H9 (cell line): ENCODE data around the gene ZNF214. TPM values are rescaled to one million over a fixed set of nuclear protein-coding genes. Genes with fewer than 3 reads are reported as not detected.

Experiments
- DNase-seq: peaks from one replicate; pipeline ENCODE4 v3.0.0-alpha.2; 2017
- H2AFZ ChIP-seq: one replicate; pipeline ENCODE4 v1.6.1; 2013; ENCODE audit warnings: mild to moderate bottlenecking, low read length, control low read depth, moderate library complexity
- H2AK5ac ChIP-seq: 2 replicates; pipeline ENCODE4 v1.6.1; 2013; ENCODE audit warnings: low read length, control low read depth, mixed read lengths; ENCODE audit not compliant: insufficient read length
- H2BK120ac ChIP-seq: one replicate; pipeline ENCODE4 v1.6.1; 2013; ENCODE audit warnings: low read depth, mild to moderate bottlenecking, low read length, control low read depth, inconsistent platforms; ENCODE audit not compliant: poor library complexity, severe bottlenecking
- H2BK12ac ChIP-seq: 2 replicates; pipeline ENCODE4 v1.6.1; 2013; ENCODE audit warnings: low read length, control low read depth, mixed read lengths, low read depth; ENCODE audit not compliant: insufficient read length
- H2BK15ac ChIP-seq: 2 replicates; pipeline ENCODE4 v1.6.1; 2013; ENCODE audit warnings: low read depth, low read length, control low read depth
- H2BK20ac ChIP-seq: one replicate; pipeline ENCODE4 v1.6.1; 2013; ENCODE audit warnings: low read depth, mild to moderate bottlenecking, low read length, control low read depth, inconsistent platforms; ENCODE audit not compliant: poor library complexity, severe bottlenecking
- H2BK5ac ChIP-seq: 2 replicates; pipeline ENCODE4 v1.6.1; 2013; ENCODE audit warnings: low read length, control low read depth, mixed read lengths; ENCODE audit not compliant: insufficient read length
- H3K14ac ChIP-seq: 2 replicates; pipeline ENCODE4 v1.6.1; 2013; ENCODE audit warnings: low read length, control low read depth; ENCODE audit not compliant: insufficient read depth
- H3K18ac ChIP-seq: 2 replicates; pipeline ENCODE4 v1.6.1; 2013; ENCODE audit warnings: low read depth, mild to moderate bottlenecking, mixed read lengths, low read length, control low read depth; ENCODE audit not compliant: insufficient read length
- H3K23ac ChIP-seq: 2 replicates; pipeline ENCODE4 v1.6.1; 2013; ENCODE audit warnings: low read length, control low read depth, mixed read lengths, low read depth; ENCODE audit not compliant: insufficient read length
- H3K23me2 ChIP-seq: 2 replicates; pipeline ENCODE4 v1.6.1; 2013; ENCODE audit warnings: low read depth, mild to moderate bottlenecking, mixed read lengths, low read length, control low read depth; ENCODE audit not compliant: insufficient read length, poor library complexity, severe bottlenecking
- H3K27ac ChIP-seq: 2 replicates; pipeline ENCODE4 v1.5.1; 2013; ENCODE audit warnings: low read length, control low read depth, mixed read lengths, low read depth; ENCODE audit not compliant: insufficient read length
- H3K27me3 ChIP-seq: 2 replicates; pipeline ENCODE4 v1.6.1; 2013; ENCODE audit warnings: low read length, control low read depth, inconsistent platforms; ENCODE audit not compliant: insufficient read depth
- H3K4ac ChIP-seq: 2 replicates; pipeline ENCODE4 v1.6.1; 2013; ENCODE audit warnings: low read depth, mild to moderate bottlenecking, control low read depth, inconsistent platforms, low read length, moderate library complexity
- H3K4me1 ChIP-seq: 2 replicates; pipeline ENCODE4 v1.6.1; 2013; ENCODE audit warnings: low read length, control low read depth, inconsistent platforms; ENCODE audit not compliant: insufficient read depth
- H3K4me2 ChIP-seq: 2 replicates; pipeline ENCODE4 v1.6.1; 2013; ENCODE audit warnings: low read length, control low read depth, mixed read lengths; ENCODE audit not compliant: insufficient read length, insufficient read depth
- H3K56ac ChIP-seq: 2 replicates; pipeline ENCODE4 v1.6.1; 2013; ENCODE audit warnings: low read depth, mild to moderate bottlenecking, mixed read lengths, low read length, control low read depth; ENCODE audit not compliant: insufficient read length
- H3K79me1 ChIP-seq: 2 replicates; pipeline ENCODE4 v1.6.1; 2013; ENCODE audit warnings: low read depth, mild to moderate bottlenecking, moderate library complexity, low read length, control low read depth, inconsistent platforms; ENCODE audit not compliant: insufficient read depth, poor library complexity, severe bottlenecking
- H3K79me2 ChIP-seq: 2 replicates; pipeline ENCODE4 v1.6.1; 2013; ENCODE audit warnings: low read length, control low read depth, inconsistent platforms; ENCODE audit not compliant: insufficient read depth
- H3K9ac ChIP-seq: 2 replicates; pipeline ENCODE4 v1.6.1; 2013; ENCODE audit warnings: low read length, control low read depth, mixed read lengths; ENCODE audit not compliant: insufficient read length; ENCODE audit errors: extremely low read depth
- H3K9me3 ChIP-seq: one replicate; pipeline ENCODE4 v1.6.1; 2013; ENCODE audit warnings: low read depth, low read length, inconsistent platforms; ENCODE audit not compliant: control insufficient read depth
- H3T11ph ChIP-seq: one replicate; pipeline ENCODE4 v1.6.1; 2013; ENCODE audit warnings: mild to moderate bottlenecking, low read length, control low read depth, inconsistent platforms
- H4K20me1 ChIP-seq: one replicate; pipeline ENCODE4 v1.6.1; 2013; ENCODE audit not compliant: control insufficient read depth, insufficient read length, insufficient read depth
- H4K5ac ChIP-seq: 2 replicates; pipeline ENCODE4 v1.6.1; 2013; ENCODE audit warnings: low read depth, mild to moderate bottlenecking, mixed read lengths, low read length, control low read depth; ENCODE audit not compliant: insufficient read length
- H4K8ac ChIP-seq: replicated peaks from 2 replicates; pipeline ENCODE4 v1.6.1; 2013; ENCODE audit warnings: low read length, control low read depth, mixed read lengths, low read depth; ENCODE audit not compliant: insufficient read length
- H4K91ac ChIP-seq: 2 replicates; pipeline ENCODE4 v1.6.1; 2013; ENCODE audit warnings: low read depth, mild to moderate bottlenecking, moderate library complexity, mixed read lengths, low read length, control low read depth; ENCODE audit not compliant: insufficient read length
- H3K27ac Mint-ChIP-seq, 3 experiments: 2 replicates in 2 of 3; 3 replicates in 1 of 3; pipeline ENCODE4 v1.8.0; 2020 to 2021; ENCODE audit warnings: mixed read lengths in 3 of 3, mild to moderate bottlenecking in 1 of 3, moderate library complexity in 1 of 3
- H3K27me3 Mint-ChIP-seq: 2 replicates; pipeline ENCODE4 v1.8.0; 2021; ENCODE audit warnings: low read depth, mild to moderate bottlenecking, moderate library complexity, mixed read lengths
- H3K36me3 Mint-ChIP-seq, 3 experiments: 2 replicates in 2 of 3; 3 replicates in 1 of 3; pipeline ENCODE4 v1.8.0; 2020 to 2021; ENCODE audit warnings: low read depth in 3 of 3, mixed read lengths in 3 of 3; ENCODE audit not compliant: insufficient read depth in 1 of 3
- H3K4me1 Mint-ChIP-seq, 2 experiments: 2 replicates each; pipeline ENCODE4 v1.8.0; 2020; ENCODE audit warnings: mixed read lengths in 2 of 2
- H3K4me3 Mint-ChIP-seq, 2 experiments: 2 replicates in 1 of 2; 3 replicates in 1 of 2; pipeline ENCODE4 v1.8.0; 2020 to 2021; ENCODE audit warnings: mild to moderate bottlenecking in 2 of 2, mixed read lengths in 2 of 2, moderate library complexity in 1 of 2
- H3K9me3 Mint-ChIP-seq, 2 experiments: 2 replicates in 1 of 2; 3 replicates in 1 of 2; pipeline ENCODE4 v1.8.0; 2020; ENCODE audit warnings: mild to moderate bottlenecking in 2 of 2, mixed read lengths in 2 of 2, moderate library complexity in 1 of 2
- total RNA-seq: library from RNA; stranded (reverse); gene quantifications from 2 replicates; pipeline ENCODE4 v1.2.1, GENCODE V29; 2021
- TF ChIP-seq, protein P1 (sequence below): fragments of 200-600 bp; sonication (generic); conservative IDR thresholded peaks from 3 replicates; pipeline ENCODE4 v1.8.0; 2021; ENCODE audit warnings: antibody characterized with exemption, mild to moderate bottlenecking

Gene ZNF214
- total RNA-seq, 1 experiment from 2014 or later: 4.0 TPM

GRCh38 chr11:6995703-6996102 lies 24.4 kb downstream of the ZNF214 start:
- Histone ChIP-seq H3K79me2 (no peaks in the 10 kb centered on the region), H3K4ac (no peak overlapping the region), H2BK120ac (no peak overlapping the region), H2AFZ (no peak overlapping the region), H3K4me1 (no peaks in the 10 kb centered on the region), H4K5ac (no peak overlapping the region), H3T11ph (no peak overlapping the region), H3K9me3 (no peaks in the 10 kb centered on the region), H4K20me1 (no peaks in the 10 kb centered on the region), H3K23ac (no peak overlapping the region), H3K56ac (no peak overlapping the region), H3K27me3 (no peaks in the 10 kb centered on the region), H2BK12ac (no peak overlapping the region), H2BK20ac (no peak overlapping the region), H3K9ac (no peak overlapping the region), H3K79me1 (no peaks in the 10 kb centered on the region), H2BK5ac (no peak overlapping the region), H2AK5ac (no peak overlapping the region), H4K91ac (no peak overlapping the region), H2BK15ac (no peak overlapping the region), H4K8ac (no peak overlapping the region), H3K4me2 (no peak overlapping the region), H3K27ac (no peak overlapping the region), H3K18ac (no peak overlapping the region), H3K23me2 (no peaks in the 10 kb centered on the region), H3K14ac (no peak overlapping the region)
- Mint-ChIP-seq H3K36me3 (no peaks in the 10 kb centered on the region), H3K4me1 (no peaks in the 10 kb centered on the region), H3K4me3 (no peak overlapping the region), H3K27me3 (no peaks in the 10 kb centered on the region), H3K27ac (no peak overlapping the region), H3K9me3 (no peaks in the 10 kb centered on the region)
- no peak for DNase-seq
- TF ChIP-seq, protein P1, sequence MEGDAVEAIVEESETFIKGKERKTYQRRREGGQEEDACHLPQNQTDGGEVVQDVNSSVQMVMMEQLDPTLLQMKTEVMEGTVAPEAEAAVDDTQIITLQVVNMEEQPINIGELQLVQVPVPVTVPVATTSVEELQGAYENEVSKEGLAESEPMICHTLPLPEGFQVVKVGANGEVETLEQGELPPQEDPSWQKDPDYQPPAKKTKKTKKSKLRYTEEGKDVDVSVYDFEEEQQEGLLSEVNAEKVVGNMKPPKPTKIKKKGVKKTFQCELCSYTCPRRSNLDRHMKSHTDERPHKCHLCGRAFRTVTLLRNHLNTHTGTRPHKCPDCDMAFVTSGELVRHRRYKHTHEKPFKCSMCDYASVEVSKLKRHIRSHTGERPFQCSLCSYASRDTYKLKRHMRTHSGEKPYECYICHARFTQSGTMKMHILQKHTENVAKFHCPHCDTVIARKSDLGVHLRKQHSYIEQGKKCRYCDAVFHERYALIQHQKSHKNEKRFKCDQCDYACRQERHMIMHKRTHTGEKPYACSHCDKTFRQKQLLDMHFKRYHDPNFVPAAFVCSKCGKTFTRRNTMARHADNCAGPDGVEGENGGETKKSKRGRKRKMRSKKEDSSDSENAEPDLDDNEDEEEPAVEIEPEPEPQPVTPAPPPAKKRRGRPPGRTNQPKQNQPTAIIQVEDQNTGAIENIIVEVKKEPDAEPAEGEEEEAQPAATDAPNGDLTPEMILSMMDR: no peak
